ENCODE data around the gene KCND1. TPM values are rescaled to one million over a fixed set of nuclear protein-coding genes. Genes with fewer than 3 reads are reported as not detected.

The KCND1 gene
- polyA plus RNA-seq, 1 donor from 2014 or later, result 3.7 TPM

DNA sequence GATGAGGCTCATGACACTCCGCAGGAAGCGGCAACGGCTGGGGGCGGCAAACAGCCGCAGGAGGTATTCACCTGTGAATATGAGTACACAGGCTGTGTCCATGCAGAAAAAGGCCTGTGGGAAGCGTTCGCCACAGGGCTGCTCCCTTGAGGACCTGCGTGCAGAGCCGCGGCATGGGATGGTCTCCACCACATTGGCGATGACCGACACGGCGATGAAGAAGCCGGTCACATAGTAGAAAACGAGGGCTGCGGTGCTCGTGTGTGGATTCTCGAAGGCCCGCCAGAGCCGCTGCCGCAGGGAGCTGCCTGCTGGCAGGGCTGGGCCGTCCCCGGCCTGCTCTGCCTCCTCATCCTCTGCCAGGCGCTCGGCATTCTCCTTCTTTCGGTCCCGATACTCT lies 2.2 kb downstream of the KCND1 start:
- Histone ChIP-seq H3K9me2 (ENCODE audit: insufficient read depth, low read length) (no peaks in the 10 kb centered on the region), H4K20me1 (ENCODE audit: insufficient read depth) (no peaks in the 10 kb centered on the region), H3K79me2 (replicated peaks; ENCODE audit: insufficient read depth, low read length) (no peaks in the 10 kb centered on the region), H3K4me2 (ENCODE audit: low read length) (no peak overlapping the region), H3F3A (ENCODE audit: insufficient read depth, low read length, poor library complexity, severe bottlenecking) (no peaks in the 10 kb centered on the region), H2AFZ (ENCODE audit: low read depth, low read length) (no peak overlapping the region), H3K9ac (ENCODE audit: low read length) (no peak overlapping the region), H3K4me3 (ENCODE audit: low read length) (no peak overlapping the region), H3K9me3 (ENCODE audit: low read length) (no peaks in the 10 kb centered on the region), H3K36me3 (ENCODE audit: insufficient read depth, low read length) (no peaks in the 10 kb centered on the region), H3K27me3 (ENCODE audit: insufficient read depth, low read depth, low read length) (no peaks in the 10 kb centered on the region), H3K27ac (ENCODE audit: low read length) (no peak overlapping the region)
- TF ChIP-seq TAF1 (IDR thresholded peaks at IDR 0.05; ENCODE audit: low read depth) (no peak), EP300 (conservative IDR thresholded peaks at IDR 0.05; ENCODE audit: poor library complexity, severe bottlenecking) (no peak), RAD21 (conservative IDR thresholded peaks at IDR 0.05) (no peak), MXI1 (conservative IDR thresholded peaks at IDR 0.05; ENCODE audit: poor library complexity, severe bottlenecking) (no peak)
- TF ChIP-seq, protein P1, sequence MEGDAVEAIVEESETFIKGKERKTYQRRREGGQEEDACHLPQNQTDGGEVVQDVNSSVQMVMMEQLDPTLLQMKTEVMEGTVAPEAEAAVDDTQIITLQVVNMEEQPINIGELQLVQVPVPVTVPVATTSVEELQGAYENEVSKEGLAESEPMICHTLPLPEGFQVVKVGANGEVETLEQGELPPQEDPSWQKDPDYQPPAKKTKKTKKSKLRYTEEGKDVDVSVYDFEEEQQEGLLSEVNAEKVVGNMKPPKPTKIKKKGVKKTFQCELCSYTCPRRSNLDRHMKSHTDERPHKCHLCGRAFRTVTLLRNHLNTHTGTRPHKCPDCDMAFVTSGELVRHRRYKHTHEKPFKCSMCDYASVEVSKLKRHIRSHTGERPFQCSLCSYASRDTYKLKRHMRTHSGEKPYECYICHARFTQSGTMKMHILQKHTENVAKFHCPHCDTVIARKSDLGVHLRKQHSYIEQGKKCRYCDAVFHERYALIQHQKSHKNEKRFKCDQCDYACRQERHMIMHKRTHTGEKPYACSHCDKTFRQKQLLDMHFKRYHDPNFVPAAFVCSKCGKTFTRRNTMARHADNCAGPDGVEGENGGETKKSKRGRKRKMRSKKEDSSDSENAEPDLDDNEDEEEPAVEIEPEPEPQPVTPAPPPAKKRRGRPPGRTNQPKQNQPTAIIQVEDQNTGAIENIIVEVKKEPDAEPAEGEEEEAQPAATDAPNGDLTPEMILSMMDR (IDR thresholded peaks at IDR 0.05; ENCODE audit: poor library complexity, severe bottlenecking), result no peak

DNA sequence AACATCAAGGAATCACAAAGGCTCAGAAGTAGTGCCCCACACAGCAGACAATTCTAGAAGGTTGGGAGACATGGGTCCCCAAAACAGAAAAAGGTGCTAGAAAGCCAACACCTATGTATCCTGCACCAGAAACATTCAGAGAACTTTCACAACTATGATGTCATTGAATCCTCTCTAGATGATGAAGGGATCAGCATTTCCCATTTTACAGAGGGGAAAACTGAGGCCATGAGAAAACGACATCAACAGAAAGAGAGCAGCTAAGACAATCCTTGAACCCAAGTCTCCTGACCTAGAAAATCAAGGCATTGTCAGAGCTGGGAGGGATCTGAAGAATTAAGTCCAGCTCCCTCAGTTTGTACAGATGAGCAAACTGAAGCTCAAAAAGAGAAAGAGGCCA lies 3.3 kb downstream of the KCND1 start:
- Histone ChIP-seq H3K9me3 (ENCODE audit: low read length) (no peaks in the 10 kb centered on the region), H2AFZ (ENCODE audit: low read depth, low read length) (no peak overlapping the region), H3K9ac (ENCODE audit: low read length) (no peak overlapping the region), H3K36me3 (ENCODE audit: insufficient read depth, low read length) (no peaks in the 10 kb centered on the region), H3K27me3 (ENCODE audit: insufficient read depth, low read depth, low read length) (no peaks in the 10 kb centered on the region), H3F3A (ENCODE audit: insufficient read depth, low read length, poor library complexity, severe bottlenecking) (no peaks in the 10 kb centered on the region), H3K79me2 (replicated peaks; ENCODE audit: insufficient read depth, low read length) (no peaks in the 10 kb centered on the region), H4K20me1 (ENCODE audit: insufficient read depth) (no peaks in the 10 kb centered on the region), H3K9me2 (ENCODE audit: insufficient read depth, low read length) (no peaks in the 10 kb centered on the region), H3K27ac (ENCODE audit: low read length) (no peak overlapping the region), H3K4me3 (ENCODE audit: low read length) (no peak overlapping the region), H3K4me2 (ENCODE audit: low read length) (no peak overlapping the region)
- TF ChIP-seq, protein P1 (IDR thresholded peaks at IDR 0.05; ENCODE audit: poor library complexity, severe bottlenecking), result no peak
- TF ChIP-seq EP300 (conservative IDR thresholded peaks at IDR 0.05; ENCODE audit: poor library complexity, severe bottlenecking) (no peak), SMC3 (conservative IDR thresholded peaks at IDR 0.05; ENCODE audit: poor library complexity) (no peak), TAF1 (IDR thresholded peaks at IDR 0.05; ENCODE audit: low read depth) (no peak), RAD21 (conservative IDR thresholded peaks at IDR 0.05) (no peak), POLR2AphosphoS5 (IDR thresholded peaks at IDR 0.05) (no peak), MXI1 (conservative IDR thresholded peaks at IDR 0.05; ENCODE audit: poor library complexity, severe bottlenecking) (no peak), EZH2 (IDR thresholded peaks at IDR 0.05; ENCODE audit: borderline replicate concordance, insufficient read depth, low read length, poor library complexity, severe bottlenecking) (no peak)
- TF ChIP-seq, protein P2, sequence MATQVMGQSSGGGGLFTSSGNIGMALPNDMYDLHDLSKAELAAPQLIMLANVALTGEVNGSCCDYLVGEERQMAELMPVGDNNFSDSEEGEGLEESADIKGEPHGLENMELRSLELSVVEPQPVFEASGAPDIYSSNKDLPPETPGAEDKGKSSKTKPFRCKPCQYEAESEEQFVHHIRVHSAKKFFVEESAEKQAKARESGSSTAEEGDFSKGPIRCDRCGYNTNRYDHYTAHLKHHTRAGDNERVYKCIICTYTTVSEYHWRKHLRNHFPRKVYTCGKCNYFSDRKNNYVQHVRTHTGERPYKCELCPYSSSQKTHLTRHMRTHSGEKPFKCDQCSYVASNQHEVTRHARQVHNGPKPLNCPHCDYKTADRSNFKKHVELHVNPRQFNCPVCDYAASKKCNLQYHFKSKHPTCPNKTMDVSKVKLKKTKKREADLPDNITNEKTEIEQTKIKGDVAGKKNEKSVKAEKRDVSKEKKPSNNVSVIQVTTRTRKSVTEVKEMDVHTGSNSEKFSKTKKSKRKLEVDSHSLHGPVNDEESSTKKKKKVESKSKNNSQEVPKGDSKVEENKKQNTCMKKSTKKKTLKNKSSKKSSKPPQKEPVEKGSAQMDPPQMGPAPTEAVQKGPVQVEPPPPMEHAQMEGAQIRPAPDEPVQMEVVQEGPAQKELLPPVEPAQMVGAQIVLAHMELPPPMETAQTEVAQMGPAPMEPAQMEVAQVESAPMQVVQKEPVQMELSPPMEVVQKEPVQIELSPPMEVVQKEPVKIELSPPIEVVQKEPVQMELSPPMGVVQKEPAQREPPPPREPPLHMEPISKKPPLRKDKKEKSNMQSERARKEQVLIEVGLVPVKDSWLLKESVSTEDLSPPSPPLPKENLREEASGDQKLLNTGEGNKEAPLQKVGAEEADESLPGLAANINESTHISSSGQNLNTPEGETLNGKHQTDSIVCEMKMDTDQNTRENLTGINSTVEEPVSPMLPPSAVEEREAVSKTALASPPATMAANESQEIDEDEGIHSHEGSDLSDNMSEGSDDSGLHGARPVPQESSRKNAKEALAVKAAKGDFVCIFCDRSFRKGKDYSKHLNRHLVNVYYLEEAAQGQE (IDR thresholded peaks at IDR 0.05; ENCODE audit: borderline replicate concordance), result no peak
